K562 (cell line): ENCODE results near the gene HACE1. TPM values are rescaled to one million over a fixed set of nuclear protein-coding genes. Genes with fewer than 3 reads are reported as not detected.

Source experiments
- ATAC-seq: fragments of 200-7000 bp; cut with Tn5 transposase; 3 replicates; pipeline ENCODE4 v1.9.1; 2020; ENCODE audit warnings: moderate library complexity
- BruUV-seq: library from RNA; stranded (reverse); fragments of 400-500 nt; replicated peaks from 2 replicates; lab custom pipeline; 2021; lab: Mats Ljungman, UMichigan
- CTCF ChIA-PET: fragments of 300-600 bp; formaldehyde crosslinking; extraction: SDS; loops from one replicate; lab custom pipeline; 2021; ENCODE audit warnings: low intra/inter-chr PET ratio; lab: Yijun Ruan, JAX
- POLR2A ChIA-PET: fragments of 300-600, 350-650 bp; sonication (Branson Sonifier 250); formaldehyde crosslinking; extraction: SDS; loops from one replicate; lab custom pipeline; 2021; ENCODE audit warnings: antibody characterized with exemption, inconsistent platforms; lab: Yijun Ruan, JAX
- DNase-seq, 4 experiments: peaks; one replicate each; pipeline versions ENCODE4 v3.0.0 to v3.0.0-alpha.2; 2011 to 2018; ENCODE audit warnings: low spot score in 3 of 4, mixed read lengths in 3 of 4; ENCODE audit errors: extremely low read depth in 1 of 4
- FAIRE-seq: peaks from 2 replicates; lab custom pipeline; 2011; peaks lifted over from hg19 to GRCh38; lab: Jason Lieb, UNC
- H2AFZ ChIP-seq: 2 replicates; pipeline ENCODE4 v1.6.0; 2011; ENCODE audit warnings: low read depth, low read length, control low read depth, inconsistent platforms
- H3K27ac ChIP-seq: fragments of 200-600 bp; 3 replicates; pipeline ENCODE4 v1.8.0; 2011; ENCODE audit warnings: low read depth, mild to moderate bottlenecking, control low read depth, inconsistent platforms, low read length, moderate library complexity, mixed read lengths; ENCODE audit errors: extremely low read depth
- H3K27me3 ChIP-seq, 2 experiments: fragments of 300-600 bp in 1 of 2; 2 replicates in 1 of 2; 3 replicates in 1 of 2; pipeline versions ENCODE4 v1.6.0 to v1.8.0; 2011; ENCODE audit warnings: inconsistent platforms in 2 of 2, low read length in 2 of 2, mild to moderate bottlenecking in 1 of 2, mixed read lengths in 1 of 2, moderate library complexity in 1 of 2; ENCODE audit not compliant: control insufficient read depth in 2 of 2, insufficient read depth in 2 of 2
- H3K36me3 ChIP-seq: fragments of 300-600 bp; 3 replicates; pipeline ENCODE4 v1.8.0; 2011; ENCODE audit warnings: mild to moderate bottlenecking, low read length, inconsistent platforms; ENCODE audit not compliant: control insufficient read depth, insufficient read depth
- H3K4me1 ChIP-seq, 2 experiments: fragments of 200-600 bp in 1 of 2; replicated peaks in 1 of 2; 2 replicates in 1 of 2; 3 replicates in 1 of 2; pipeline versions ENCODE4 v1.5.1 to v1.8.0; 2011; ENCODE audit warnings: inconsistent platforms in 2 of 2, low read length in 2 of 2, mild to moderate bottlenecking in 1 of 2, mixed read lengths in 1 of 2, moderate library complexity in 1 of 2; ENCODE audit not compliant: control insufficient read depth in 2 of 2, insufficient read depth in 2 of 2
- H3K4me2 ChIP-seq: 2 replicates; pipeline ENCODE4 v1.6.1; 2011; ENCODE audit warnings: low read length, control low read depth, inconsistent platforms, mixed read lengths; ENCODE audit not compliant: insufficient read depth
- H3K4me3 ChIP-seq: fragments of 200-600 bp; sonication (generic), shearing (Covaris generic); 2 replicates; pipeline ENCODE4 v1.5.1; 2016; ENCODE audit warnings: control low read depth, inconsistent platforms
- H3K79me2 ChIP-seq: fragments of 200-600 bp; 3 replicates; pipeline ENCODE4 v1.8.0; 2011; ENCODE audit warnings: low read length, inconsistent platforms; ENCODE audit not compliant: control insufficient read depth, insufficient read depth
- H3K9ac ChIP-seq, 2 experiments: 2 replicates each; pipeline versions ENCODE4 v1.6.0 to v1.6.1; 2011; ENCODE audit warnings: low read depth in 2 of 2, low read length in 2 of 2, control low read depth in 1 of 2, inconsistent platforms in 1 of 2, mild to moderate bottlenecking in 1 of 2, mixed read lengths in 1 of 2; ENCODE audit not compliant: insufficient read depth in 1 of 2
- H3K9me1 ChIP-seq: one replicate; pipeline ENCODE4 v1.6.0; 2011; ENCODE audit warnings: inconsistent platforms, mild to moderate bottlenecking, low read length, moderate library complexity; ENCODE audit not compliant: control insufficient read depth, insufficient read depth
- H3K9me3 ChIP-seq: replicated peaks from 2 replicates; pipeline ENCODE4 v1.5.1; 2011; ENCODE audit warnings: low read depth, low read length, inconsistent platforms; ENCODE audit not compliant: control insufficient read depth, insufficient read depth
- H4K20me1 ChIP-seq: replicated peaks from 2 replicates; pipeline ENCODE4 v1.6.1; 2011; ENCODE audit warnings: low read length, inconsistent platforms, mixed read lengths; ENCODE audit not compliant: control insufficient read depth, insufficient read depth
- BRD9 ChIP-seq: fragments of 450-650 bp; IDR thresholded peaks from 2 replicates; pipeline ENCODE4 v1.6.1; 2018; ENCODE audit warnings: low read depth; ENCODE audit not compliant: partially characterized antibody
- CBX8 ChIP-seq: fragments of 200-600 bp; sonication (generic); IDR thresholded peaks from 2 replicates; pipeline ENCODE4 v1.6.1; 2012; ENCODE audit warnings: borderline replicate concordance, mixed run types, low read depth, mild to moderate bottlenecking, moderate library complexity, mixed read lengths, low read length, control low read depth, inconsistent platforms; ENCODE audit not compliant: poor library complexity, severe bottlenecking; ENCODE audit errors: extremely low read depth
- EHMT2 ChIP-seq: fragments of 450-650 bp; IDR thresholded peaks from 2 replicates; pipeline ENCODE4 v1.6.1; 2018; ENCODE audit warnings: antibody characterized with exemption
- EP400 ChIP-seq: fragments of 450-650 bp; IDR thresholded peaks from 2 replicates; pipeline ENCODE4 v1.6.1; 2017; ENCODE audit warnings: antibody characterized with exemption, mild to moderate bottlenecking, moderate library complexity
- KLF6 ChIP-seq: fragments of 250-450 bp; sonication (Bioruptor Pico); IDR thresholded peaks from 2 replicates; pipeline ENCODE4 v1.4.0; 2020; ENCODE audit warnings: mild to moderate bottlenecking, moderate library complexity, borderline replicate concordance
- LARP7 ChIP-seq: fragments of 450-650 bp; IDR thresholded peaks from 2 replicates; pipeline ENCODE4 v1.6.1; 2016
- POLR2G ChIP-seq: fragments of 200-400 bp; formaldehyde crosslinking; IDR thresholded peaks from 2 replicates; pipeline ENCODE4 v1.6.1; 2017; ENCODE audit warnings: low read depth, mild to moderate bottlenecking, antibody characterized with exemption, low read length, moderate library complexity
- RBM22 ChIP-seq: fragments of 200-400 bp; formaldehyde crosslinking; IDR thresholded peaks from 2 replicates; pipeline ENCODE4 v1.6.1; 2018; ENCODE audit warnings: low read length, low read depth; ENCODE audit not compliant: poor library complexity, severe bottlenecking
- TOE1 ChIP-seq, 2 experiments: fragments of 450-650 bp in 1 of 2; sonication (generic) in 1 of 2; formaldehyde crosslinking in 1 of 2; IDR thresholded peaks; 2 replicates each; pipeline versions ENCODE4 v1.7.1 to v1.8.0; 2016 to 2022; ENCODE audit warnings: borderline replicate concordance in 2 of 2, mild to moderate bottlenecking in 2 of 2, antibody characterized with exemption in 1 of 2, inconsistent platforms in 1 of 2, low read depth in 1 of 2, missing genetic modification reagents in 1 of 2, moderate library complexity in 1 of 2
- ZBED1 ChIP-seq: IDR thresholded peaks from 2 replicates; pipeline ENCODE4 v1.6.1; 2014
- ZNF561 ChIP-seq: fragments of 450-650 bp; formaldehyde crosslinking; conservative IDR thresholded peaks from 2 replicates; pipeline ENCODE4 v1.4.0; 2020; ENCODE audit warnings: mild to moderate bottlenecking, moderate library complexity
- ZNF57 ChIP-seq: fragments of 450-650 bp; formaldehyde crosslinking; IDR thresholded peaks from 2 replicates; pipeline ENCODE4 v1.4.0; 2020; ENCODE audit warnings: mild to moderate bottlenecking, moderate library complexity
- WGBS: fragments of 100-300 bp; shearing (Covaris generic); methylation state at CpG from one replicate; pipeline ENCODE4 v1.1.6; 2016; ENCODE audit warnings: low coverage, mixed read lengths; ENCODE audit not compliant: insufficient coverage; ENCODE audit errors: missing lambda C conversion rate; 5-methylcytosine and 5-hydroxymethylcytosine counted together
- in situ Hi-C: fragments of 300-500 bp; cut with MboI; formaldehyde crosslinking; loops from 4 replicates; pipeline ENCODE4 v1.15.0; 2018; ENCODE audit warnings: inconsistent platforms, mixed read lengths
- intact Hi-C: fragments of 100-400 bp; cut with micrococcal nuclease; formaldehyde crosslinking; loops from 2 replicates; pipeline ENCODE4 v1.14.2; 2022
- polyA plus RNA-seq, 8 experiments: library from polyadenylated mRNA; depleted of rRNA in 4 of 8; stranded (reverse) in 5 of 8; unstranded in 3 of 8; fragments of >200 nt; fragmentation: Nextera tagmentation in 2 of 8; fragmentation: Illumina TruSeq in 1 of 8; extraction: Ambion mirVana in 2 of 8; extraction: Trizol in 1 of 8; gene quantifications; 2 replicates each; pipeline versions ENCODE4 v1.2.1 to v1.2.3, GENCODE V29; 2011 to 2014; ENCODE audit warnings: inconsistent platforms in 1 of 8, missing spikeins in 1 of 8
- total RNA-seq, 7 experiments: library from RNA; depleted of rRNA in 6 of 7; stranded (reverse); fragments of >200 nt in 6 of 7; fragmentation: Illumina TruSeq in 2 of 7; extraction: Trizol in 2 of 7; gene quantifications; 2 replicates each; pipeline versions ENCODE4 v1.2.1 to v1.2.3, GENCODE V29; 2011 to 2021; ENCODE audit warnings: low replicate concordance in 1 of 7
- TF ChIP-seq, protein P1 (sequence below): fragments of 450-650 bp; formaldehyde crosslinking; conservative IDR thresholded peaks from 2 replicates; pipeline ENCODE4 v1.4.0; 2022; ENCODE audit warnings: mild to moderate bottlenecking, missing genetic modification characterization
- TF ChIP-seq, protein P2 (sequence below): fragments of 250-450 bp; sonication (Bioruptor Pico); IDR thresholded peaks from 2 replicates; pipeline ENCODE4 v1.8.0; 2022; ENCODE audit warnings: moderate library complexity, mild to moderate bottlenecking, inconsistent platforms
- TF ChIP-seq, protein P3 (sequence below), 2 experiments: fragments of 450-650 bp in 1 of 2; sonication (generic) in 1 of 2; formaldehyde crosslinking; conservative IDR thresholded peaks; 2 replicates each; pipeline versions ENCODE4 v1.4.0 to v1.8.1; 2020 to 2022; ENCODE audit warnings: mild to moderate bottlenecking in 1 of 2, missing genetic modification reagents in 1 of 2

The HACE1 gene
- total and polyA plus RNA-seq, 9 of the 15 experiments (the other 6 are each of a cell fraction or from before 2014, with no cell fraction given), result 3.6 to 19.9 (median 9.1) TPM

- in situ Hi-C loops, result no loop called here
- no peaks in the 10 kb centered on the region for H3K9me1 ChIP-seq
- no peaks in the 10 kb centered on the region for H3K27me3 ChIP-seq
- ATAC-seq, result no peak
- no TSS peak for BruUV-seq
- intact Hi-C loops, result no loop called here
- H3K4me3 ChIP-seq, result no peak overlapping the region
- FAIRE-seq, result no peak
- no peak overlapping the region for H2AFZ ChIP-seq
- H3K36me3 ChIP-seq, result peaks cover 11% of the 10 kb centered on the region; the same call in 2 of the 3 replicates
- H3K4me1 ChIP-seq, result no peaks in the 10 kb centered on the region
- ChIA-PET POLR2A (interaction anchor here (0.9 kb wide), 1 partner anchor 17 kb away, joined by 4 read pairs; no protein-coding TSS in a partner anchor), CTCF (no interaction called here)
- WGBS, result 35% methylated on average over 1 of the region's 1 CpG
- H3K79me2 ChIP-seq, result no peaks in the 10 kb centered on the region
- no peak overlapping the region for H3K27ac ChIP-seq
- TF ChIP-seq RBM22 (no peak), LARP7 (no peak), EHMT2 (no peak), TOE1 (IDR thresholded peaks at IDR 0.05; ENCODE audit: borderline replicate concordance) (no peak), TOE1 (CRISPR knock-in tag; IDR thresholded peaks at IDR 0.05; ENCODE audit: borderline replicate concordance, low read depth) (no peak), EP400 (no peak), ZBED1 (no peak), ZNF561 (no peak), BRD9 (no peak), ZNF57 (CRISPR knock-in tag) (no peak), KLF6 (CRISPR knock-in tag) (no peak), POLR2G (no peak), CBX8 (no peak)
- TF ChIP-seq, protein P1, sequence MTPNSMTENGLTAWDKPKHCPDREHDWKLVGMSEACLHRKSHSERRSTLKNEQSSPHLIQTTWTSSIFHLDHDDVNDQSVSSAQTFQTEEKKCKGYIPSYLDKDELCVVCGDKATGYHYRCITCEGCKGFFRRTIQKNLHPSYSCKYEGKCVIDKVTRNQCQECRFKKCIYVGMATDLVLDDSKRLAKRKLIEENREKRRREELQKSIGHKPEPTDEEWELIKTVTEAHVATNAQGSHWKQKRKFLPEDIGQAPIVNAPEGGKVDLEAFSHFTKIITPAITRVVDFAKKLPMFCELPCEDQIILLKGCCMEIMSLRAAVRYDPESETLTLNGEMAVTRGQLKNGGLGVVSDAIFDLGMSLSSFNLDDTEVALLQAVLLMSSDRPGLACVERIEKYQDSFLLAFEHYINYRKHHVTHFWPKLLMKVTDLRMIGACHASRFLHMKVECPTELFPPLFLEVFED (CRISPR knock-in tag), result no peak
- TF ChIP-seq, protein P2, sequence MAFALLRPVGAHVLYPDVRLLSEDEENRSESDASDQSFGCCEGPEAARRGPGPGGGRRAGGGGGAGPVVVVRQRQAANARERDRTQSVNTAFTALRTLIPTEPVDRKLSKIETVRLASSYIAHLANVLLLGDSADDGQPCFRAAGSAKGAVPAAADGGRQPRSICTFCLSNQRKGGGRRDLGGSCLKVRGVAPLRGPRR (CRISPR knock-in tag), result no peak
- TF ChIP-seq, protein P3, sequence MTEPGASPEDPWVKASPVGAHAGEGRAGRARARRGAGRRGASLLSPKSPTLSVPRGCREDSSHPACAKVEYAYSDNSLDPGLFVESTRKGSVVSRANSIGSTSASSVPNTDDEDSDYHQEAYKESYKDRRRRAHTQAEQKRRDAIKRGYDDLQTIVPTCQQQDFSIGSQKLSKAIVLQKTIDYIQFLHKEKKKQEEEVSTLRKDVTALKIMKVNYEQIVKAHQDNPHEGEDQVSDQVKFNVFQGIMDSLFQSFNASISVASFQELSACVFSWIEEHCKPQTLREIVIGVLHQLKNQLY (CRISPR knock-in tag; conservative IDR thresholded peaks at IDR 0.05), result no peak
- DNase-seq, result no peak
- H4K20me1 ChIP-seq, result no peaks in the 10 kb centered on the region
- H3K9ac ChIP-seq, result no peak overlapping the region
- no peaks in the 10 kb centered on the region for H3K9me3 ChIP-seq
- no peak overlapping the region for H3K4me2 ChIP-seq
Measured at GRCh38 chr6:104828478-104828877, 31.2 kb downstream of the HACE1 start.
